GM04504 (cell line): ENCODE results near the gene APOL4.
"Not testable (repeated sequence)": the region's sequence is repeated elsewhere in the genome, so short reads cannot be mapped to it uniquely, and the experiment has no call there.

Source experiments
- DNase-seq: peaks from one replicate; pipeline ENCODE4 v3.0.0-alpha.2; 2012; ENCODE audit warnings: low read depth

APOL4 gene

GRCh38 chr22:36183446-36183845 is 18.2 kb downstream of the APOL4 start:
- no peak for DNase-seq

GRCh38 chr22:36182857-36183256 is 18.8 kb downstream of the APOL4 start:
- DNase-seq: no peak

GRCh38 chr22:36182056-36182455 is 19.6 kb downstream of the APOL4 start:
- no peak for DNase-seq

- no peak for DNase-seq
Observed at GRCh38 chr22:36180928-36181327, 20.7 kb downstream of the APOL4 start.

- DNase-seq: no peak
Observed at GRCh38 chr22:36180038-36180880, 21.4 kb downstream of the APOL4 start.

GRCh38 chr22:36177160-36177559 is 24.4 kb downstream of the APOL4 start:
- DNase-seq: no peak

GRCh38 chr22:36175892-36176291 is 25.7 kb downstream of the APOL4 start:
- DNase-seq: no peak

- no peak for DNase-seq
Observed at GRCh38 chr22:36171941-36172340, 29.7 kb downstream of the APOL4 start.

- no peak for DNase-seq
Observed at GRCh38 chr22:36166518-36167220, 34.9 kb downstream of the APOL4 start.

- no peak for DNase-seq
Observed at GRCh38 chr22:36166086-36166485, 35.5 kb downstream of the APOL4 start.

GRCh38 chr22:36165141-36165540 is 36.5 kb downstream of the APOL4 start:
- DNase-seq: no peak

- no peak for DNase-seq
Observed at GRCh38 chr22:36164621-36165020, 37.0 kb downstream of the APOL4 start.

GRCh38 chr22:36163497-36163896 is 38.1 kb downstream of the APOL4 start:
- DNase-seq: no peak

GRCh38 chr22:36162127-36163034 is 39.2 kb downstream of the APOL4 start:
- DNase-seq: no peak

GRCh38 chr22:36161793-36162126 is 39.8 kb downstream of the APOL4 start:
- DNase-seq: not testable (repeated sequence)

- DNase-seq: no peak
Observed at GRCh38 chr22:36160499-36160942, 41.1 kb downstream of the APOL4 start, which contains the start of gene APOL3. TSS of gene APOL3 (minus strand) at chr22:36160755. CDS start at chr22:36149055, 11,700 bp downstream.

GRCh38 chr22:36156515-36157419 is 44.8 kb downstream of the APOL4 start:
- peak; percentile 66 for DNase-seq

GRCh38 chr22:36156119-36156514 is 45.5 kb downstream of the APOL4 start:
- DNase-seq: no peak

GRCh38 chr22:36155702-36156101 is 45.9 kb downstream of the APOL4 start:
- no peak for DNase-seq

- no peak for DNase-seq
Observed at GRCh38 chr22:36154423-36154945, 47.1 kb downstream of the APOL4 start.
